SK-N-MC (cell line): ENCODE data around the gene THAP11.

Source experiments
- EZH2 ChIP-seq: fragments of 200-600 bp; sonication (generic); IDR thresholded peaks from one replicate; pipeline ENCODE4 v1.6.1; 2017; ENCODE audit warnings: antibody characterized with exemption
- FOXP2 ChIP-seq: optimal IDR thresholded peaks from 2 replicates; pipeline ENCODE3; 2011; ENCODE audit warnings: mild to moderate bottlenecking, moderate library complexity; ENCODE audit not compliant: insufficient read depth; ENCODE audit errors: extremely low read length, control extremely low read depth
- POLR2AphosphoS5 ChIP-seq: IDR thresholded peaks from 2 replicates; pipeline ENCODE4 v1.6.1; 2012; ENCODE audit warnings: mild to moderate bottlenecking, low read depth, low read length, borderline replicate concordance

DNA sequence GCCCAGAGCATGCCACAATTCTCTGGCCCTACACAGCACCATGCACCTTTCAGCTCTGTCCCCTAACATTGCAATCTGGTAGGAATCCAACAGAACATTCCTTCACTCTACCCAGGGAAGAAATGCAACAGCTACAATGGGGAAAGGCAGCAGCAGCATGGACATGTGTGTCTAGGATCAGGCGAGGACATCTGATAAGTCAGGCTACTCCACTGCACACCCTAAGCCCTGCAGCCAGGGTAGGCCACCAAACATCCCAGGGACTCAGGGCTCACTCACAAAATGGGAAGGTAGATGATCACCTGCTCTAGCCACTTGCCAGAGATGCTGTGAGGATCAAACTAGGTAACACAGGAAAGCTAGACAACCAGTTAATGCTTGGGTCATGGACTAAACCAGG is 40.9 kb upstream of the THAP11 start:
- TF ChIP-seq EZH2: no peak
- no peak for TF ChIP-seq POLR2AphosphoS5
- TF ChIP-seq FOXP2: no peak
